HEK293T (cell line): ENCODE data around the gene TAF6.

Source experiments
- ARNT ChIP-seq: fragments of 450-650 bp; IDR thresholded peaks from 2 replicates; pipeline ENCODE4 v1.6.1; 2017; ENCODE audit warnings: mild to moderate bottlenecking
- CTBP1 ChIP-seq: fragments of 450-650 bp; IDR thresholded peaks from 2 replicates; pipeline ENCODE4 v1.6.1; 2016; ENCODE audit warnings: borderline replicate concordance
- FOXA1 ChIP-seq: fragments of 450-650 bp; IDR thresholded peaks from 2 replicates; pipeline ENCODE4 v1.6.1; 2016; ENCODE audit warnings: mild to moderate bottlenecking
- FOXM1 ChIP-seq: fragments of 450-650 bp; IDR thresholded peaks from 2 replicates; pipeline ENCODE4 v1.6.1; 2017; ENCODE audit warnings: mild to moderate bottlenecking, borderline replicate concordance
- HDGF ChIP-seq: fragments of 450-650 bp; IDR thresholded peaks from 2 replicates; pipeline ENCODE4 v1.6.1; 2017; ENCODE audit warnings: antibody characterized with exemption, borderline replicate concordance
- NFRKB ChIP-seq: fragments of 450-650 bp; IDR thresholded peaks from 2 replicates; pipeline ENCODE4 v1.6.1; 2016; ENCODE audit warnings: mild to moderate bottlenecking, moderate library complexity
- SP1 ChIP-seq: fragments of 450-650 bp; IDR thresholded peaks from 2 replicates; pipeline ENCODE4 v1.6.1; 2017
- SUZ12 ChIP-seq: fragments of 450-650 bp; IDR thresholded peaks from 2 replicates; pipeline ENCODE4 v1.6.1; 2016; ENCODE audit warnings: mild to moderate bottlenecking
- TARDBP ChIP-seq: fragments of 450-650 bp; IDR thresholded peaks from 2 replicates; pipeline ENCODE4 v1.6.1; 2016
- ZNF384 ChIP-seq: fragments of 450-650 bp; IDR thresholded peaks from 2 replicates; pipeline ENCODE4 v1.6.1; 2016
- TF ChIP-seq, protein P1 (sequence below): fragments of 450-650 bp; IDR thresholded peaks from 2 replicates; pipeline ENCODE4 v1.6.1; 2016

DNA sequence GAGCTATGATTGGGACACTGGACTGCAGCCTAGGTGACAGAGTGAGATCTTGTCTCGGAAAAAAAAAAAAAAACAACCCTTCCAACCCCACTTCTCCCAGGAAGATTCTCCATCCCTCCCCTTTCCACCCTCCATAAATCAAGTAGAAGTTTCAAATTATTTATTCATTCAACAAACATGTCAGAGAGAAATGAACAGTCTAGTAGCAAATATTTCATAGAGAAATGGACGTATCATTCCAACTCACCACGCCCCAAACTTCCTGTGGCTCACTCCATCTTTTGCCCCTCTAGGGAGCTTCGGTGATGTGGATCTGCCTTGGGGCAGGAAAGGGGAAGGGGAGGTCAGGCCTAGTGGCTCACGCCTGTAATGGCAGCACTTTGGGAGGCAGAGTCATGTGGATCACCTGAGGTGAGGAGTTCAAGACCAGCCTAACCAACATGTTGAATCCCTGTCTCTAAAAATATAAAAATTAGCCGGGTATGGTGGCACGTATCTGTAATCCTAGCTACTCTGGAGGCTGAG, 40.0 kb upstream of the TAF6 start:
- TF ChIP-seq HDGF (no peak), ZNF384 (no peak), ARNT (no peak), TARDBP (no peak), SP1 (no peak), FOXM1 (no peak), NFRKB (no peak), CTBP1 (no peak), FOXA1 (no peak), SUZ12 (no peak)
- TF ChIP-seq, protein P1, sequence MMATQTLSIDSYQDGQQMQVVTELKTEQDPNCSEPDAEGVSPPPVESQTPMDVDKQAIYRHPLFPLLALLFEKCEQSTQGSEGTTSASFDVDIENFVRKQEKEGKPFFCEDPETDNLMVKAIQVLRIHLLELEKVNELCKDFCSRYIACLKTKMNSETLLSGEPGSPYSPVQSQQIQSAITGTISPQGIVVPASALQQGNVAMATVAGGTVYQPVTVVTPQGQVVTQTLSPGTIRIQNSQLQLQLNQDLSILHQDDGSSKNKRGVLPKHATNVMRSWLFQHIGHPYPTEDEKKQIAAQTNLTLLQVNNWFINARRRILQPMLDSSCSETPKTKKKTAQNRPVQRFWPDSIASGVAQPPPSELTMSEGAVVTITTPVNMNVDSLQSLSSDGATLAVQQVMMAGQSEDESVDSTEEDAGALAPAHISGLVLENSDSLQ = no peak
